ENCODE measurements around the gene AUNIP.

AUNIP gene

GRCh38 chr1:25784575-25785051 is 74.6 kb downstream of the AUNIP start:
- no peaks in the 10 kb centered on the region for H3K4me1 ChIP-seq (ENCODE audit: insufficient read depth, low read length)
- H3K9ac ChIP-seq (ENCODE audit: low read depth, low read length) = no peak overlapping the region
- no peak overlapping the region for H3K4me2 ChIP-seq (ENCODE audit: insufficient read depth, low read length)
- H3K9me3 ChIP-seq (ENCODE audit: insufficient read depth, low read length, severe bottlenecking) = no peaks in the 10 kb centered on the region
- peaks cover 37% of the 10 kb centered on the region for H3K27me3 ChIP-seq (ENCODE audit: insufficient read depth, low read length, poor library complexity)
- H3K79me2 ChIP-seq (ENCODE audit: insufficient read depth, low read length) = no peaks in the 10 kb centered on the region
- no peak overlapping the region for H3K27ac ChIP-seq (ENCODE audit: low read length)
- TF ChIP-seq EZH2 (IDR thresholded peaks at IDR 0.05; ENCODE audit: borderline replicate concordance, low read depth, low read length, severe bottlenecking) (no peak), CTCF (IDR thresholded peaks at IDR 0.05; ENCODE audit: borderline replicate concordance, extremely low read depth, low read length, poor library complexity, severe bottlenecking) (no peak)
- DNase-seq (no peak), ATAC-seq (ENCODE audit: insufficient read depth, low read depth) (no peak)
- H3K4me3 ChIP-seq (ENCODE audit: low read depth in 1 of 2, low read length in 2 of 2) = no peak overlapping the region
- peaks cover 21% of the 10 kb centered on the region for H4K20me1 ChIP-seq (ENCODE audit: insufficient read depth, low read length)
- no peaks in the 10 kb centered on the region for H3K36me3 ChIP-seq (ENCODE audit: insufficient read depth, low read length)
- no peak overlapping the region for H2AFZ ChIP-seq (ENCODE audit: low read depth, low read length)
